ENCODE results near the gene CAMK4.

Gene CAMK4

GRCh38 chr5:111226556-111226955, 2.4 kb downstream of the CAMK4 start:
- peak overlapping the region; percentile 99 for H3K27ac ChIP-seq (ENCODE audit: low read length)
- H3K4me2 ChIP-seq (ENCODE audit: low read length), result peak overlapping the region; percentile 98
- H3K36me3 ChIP-seq (replicated peaks; ENCODE audit: low read depth, low read length), result peaks cover 20% of the 10 kb centered on the region
- peak overlapping the region; percentile 96 for H3K9ac ChIP-seq (ENCODE audit: low read length)
- H3K4me3 ChIP-seq (ENCODE audit: low read length), result peak overlapping the region; percentile 99
- H3K79me2 ChIP-seq (ENCODE audit: low read length), result peaks cover 76% of the 10 kb centered on the region
- no peaks in the 10 kb centered on the region for H3K9me3 ChIP-seq (ENCODE audit: insufficient read depth, low read length)
- H2AFZ ChIP-seq (ENCODE audit: low read depth, low read length), result no peak overlapping the region
- peaks cover 51% of the 10 kb centered on the region for H3K4me1 ChIP-seq (ENCODE audit: low read length)
- no peaks in the 10 kb centered on the region for H3K27me3 ChIP-seq (ENCODE audit: low read depth, low read length)
- TF ChIP-seq CTCF (IDR thresholded peaks at IDR 0.05; ENCODE audit: low read depth, low read length), result no peak
- no peak for TF ChIP-seq EZH2phosphoT487 (IDR thresholded peaks at IDR 0.05; ENCODE audit: low read depth)
- no peaks in the 10 kb centered on the region; the same call in 1 of the 2 replicates for H4K20me1 ChIP-seq (ENCODE audit: insufficient read depth, low read length)

- Histone ChIP-seq H3K4me2 (ENCODE audit: low read length) (peak overlapping the region; percentile 98), H3K27ac (ENCODE audit: low read length) (peak overlapping the region; percentile 99)
Observed at GRCh38 chr5:111227226-111227782, 3.1 kb downstream of the CAMK4 start.

GRCh38 chr5:111227801-111228200, 3.6 kb downstream of the CAMK4 start:
- peak overlapping the region; percentile 99 for H3K27ac ChIP-seq (ENCODE audit: low read length)
- peaks cover 89% of the 10 kb centered on the region for H3K79me2 ChIP-seq (ENCODE audit: low read length)
- TF ChIP-seq EZH2phosphoT487 (IDR thresholded peaks at IDR 0.05; ENCODE audit: low read depth) (no peak), CTCF (IDR thresholded peaks at IDR 0.05; ENCODE audit: low read depth, low read length) (no peak)
- H3K4me2 ChIP-seq (ENCODE audit: low read length), result peak overlapping the region; percentile 98
- peak overlapping the region; percentile 96 for H3K9ac ChIP-seq (ENCODE audit: low read length)
- H4K20me1 ChIP-seq (ENCODE audit: insufficient read depth, low read length), result peaks cover 4% of the 10 kb centered on the region; the same call in 1 of the 2 replicates
- H3K36me3 ChIP-seq (replicated peaks; ENCODE audit: low read depth, low read length), result peaks cover 20% of the 10 kb centered on the region
- H3K4me3 ChIP-seq (ENCODE audit: low read length), result peak overlapping the region; percentile 99
- H3K9me3 ChIP-seq (ENCODE audit: insufficient read depth, low read length), result no peaks in the 10 kb centered on the region
- no peaks in the 10 kb centered on the region for H3K27me3 ChIP-seq (ENCODE audit: low read depth, low read length)
- H3K4me1 ChIP-seq (ENCODE audit: low read length), result peaks cover 63% of the 10 kb centered on the region
- no peak overlapping the region for H2AFZ ChIP-seq (ENCODE audit: low read depth, low read length)

More at GRCh38 chr5:111227226-111227782, 3.1 kb downstream of the CAMK4 start:
- Histone ChIP-seq H2AFZ (ENCODE audit: low read depth, low read length) (no peak overlapping the region), H3K36me3 (replicated peaks; ENCODE audit: low read depth, low read length) (peaks cover 20% of the 10 kb centered on the region), H3K9ac (ENCODE audit: low read length) (peak overlapping the region; percentile 96), H3K4me3 (ENCODE audit: low read length) (peak overlapping the region; percentile 99), H3K4me1 (ENCODE audit: low read length) (peaks cover 58% of the 10 kb centered on the region), H3K9me3 (ENCODE audit: insufficient read depth, low read length) (no peaks in the 10 kb centered on the region), H3K27me3 (ENCODE audit: low read depth, low read length) (no peaks in the 10 kb centered on the region), H4K20me1 (ENCODE audit: insufficient read depth, low read length) (peaks cover 2% of the 10 kb centered on the region; the same call in 1 of the 2 replicates), H3K79me2 (ENCODE audit: low read length) (peaks cover 84% of the 10 kb centered on the region)
- TF ChIP-seq EZH2phosphoT487 (IDR thresholded peaks at IDR 0.05; ENCODE audit: low read depth), result no peak
- TF ChIP-seq CTCF (IDR thresholded peaks at IDR 0.05; ENCODE audit: low read depth, low read length), result no peak

- no peaks in the 10 kb centered on the region for H3K27me3 ChIP-seq (ENCODE audit: low read depth, low read length)
- TF ChIP-seq CTCF (IDR thresholded peaks at IDR 0.05; ENCODE audit: low read depth, low read length), result no peak
- no peak for TF ChIP-seq EZH2phosphoT487 (IDR thresholded peaks at IDR 0.05; ENCODE audit: low read depth)
- peaks cover 66% of the 10 kb centered on the region for H3K4me1 ChIP-seq (ENCODE audit: low read length)
- peak overlapping the region; percentile 99 for H3K4me3 ChIP-seq (ENCODE audit: low read length)
- H2AFZ ChIP-seq (ENCODE audit: low read depth, low read length), result no peak overlapping the region
- peak overlapping the region; percentile 98 for H3K4me2 ChIP-seq (ENCODE audit: low read length)
- peaks cover 11% of the 10 kb centered on the region for H4K20me1 ChIP-seq (ENCODE audit: insufficient read depth, low read length)
- H3K79me2 ChIP-seq (ENCODE audit: low read length), result peaks cover 97% of the 10 kb centered on the region
- peak overlapping the region; percentile 96 for H3K9ac ChIP-seq (ENCODE audit: low read length)
- no peaks in the 10 kb centered on the region for H3K9me3 ChIP-seq (ENCODE audit: insufficient read depth, low read length)
- H3K36me3 ChIP-seq (replicated peaks; ENCODE audit: low read depth, low read length), result peaks cover 23% of the 10 kb centered on the region
- peak overlapping the region; percentile 99 for H3K27ac ChIP-seq (ENCODE audit: low read length)
Observed at GRCh38 chr5:111228520-111229220, 4.5 kb downstream of the CAMK4 start.

Measured in OCI-LY3 (cell line).